ENCODE results near the gene UCHL5.

- TF ChIP-seq CTCF (conservative IDR thresholded peaks at IDR 0.05; ENCODE audit: low read depth, low read length) (no peak), EZH2 (IDR thresholded peaks at IDR 0.05; ENCODE audit: borderline replicate concordance, low read depth, low read length, poor library complexity, severe bottlenecking) (no peak)
Measured at GRCh38 chr1:192979542-192979941, 79.6 kb downstream of the UCHL5 start.

All from A673 (cell line).